GM19468 (cell line): ENCODE results near the gene KCNJ15.
"Not testable (repeated sequence)": the region's sequence is repeated elsewhere in the genome, so short reads cannot be mapped to it uniquely, and the experiment has no call there.

ENCODE experiments used
- ATAC-seq: cut with Tn5 transposase; IDR thresholded peaks from one replicate; pipeline ENCODE4 v1.9.1; 2021; ENCODE audit warnings: mild to moderate bottlenecking, moderate library complexity, moderate number of reproducible peaks; ENCODE audit not compliant: unreplicated experiment; ENCODE audit errors: extremely low read depth

Gene KCNJ15

DNA sequence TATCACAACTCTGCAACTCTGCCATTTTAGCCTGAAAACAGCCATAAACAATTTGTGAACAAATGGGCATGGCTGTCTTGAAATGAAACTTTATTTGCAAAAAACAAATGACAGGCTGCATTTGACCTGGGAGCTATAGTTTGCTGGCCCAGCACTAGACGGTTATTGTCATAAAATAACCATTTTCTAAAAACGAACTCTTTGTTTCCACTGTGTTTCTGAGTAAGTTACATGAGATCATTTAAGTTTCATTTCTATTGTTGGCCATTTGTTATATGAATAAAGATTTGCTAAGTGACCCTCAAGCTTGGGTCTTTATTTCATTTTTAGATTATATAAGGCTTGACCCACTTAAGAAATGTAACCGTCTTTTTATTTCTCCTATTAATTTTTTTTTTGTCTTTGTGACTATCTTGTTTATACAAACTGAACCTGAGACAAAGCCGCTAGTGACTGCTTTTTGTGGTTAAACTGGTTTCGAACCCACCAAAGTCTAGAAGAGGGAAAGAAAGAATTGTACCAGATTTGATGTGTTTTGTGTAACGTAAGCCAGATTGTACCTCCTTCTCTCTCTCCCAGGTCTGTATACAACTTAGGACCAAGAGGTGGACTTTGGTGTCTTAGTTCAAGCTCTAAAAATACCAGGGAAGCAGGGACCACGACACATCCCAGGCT, 12.9 kb upstream of the KCNJ15 start:
- ATAC-seq: no peak

DNA sequence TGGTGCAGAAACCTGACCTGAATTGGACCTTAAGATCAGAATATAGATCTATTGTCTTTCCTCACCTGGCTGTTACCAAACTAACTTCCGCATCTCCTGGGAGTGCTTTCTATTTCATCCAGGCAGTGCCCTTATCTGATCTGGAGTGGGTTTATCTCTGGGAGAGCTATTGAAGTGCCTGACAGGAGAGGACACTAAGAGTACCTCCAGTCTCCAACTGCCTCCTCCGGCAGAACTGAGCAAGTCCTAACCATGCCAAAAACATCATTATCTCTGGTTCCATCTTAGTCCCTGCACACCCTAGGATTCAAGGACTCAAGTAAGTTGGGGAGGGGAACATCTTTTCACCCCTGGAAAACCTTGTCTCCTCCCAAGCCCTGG, 12.4 kb upstream of the KCNJ15 start:
- ATAC-seq: no peak

DNA sequence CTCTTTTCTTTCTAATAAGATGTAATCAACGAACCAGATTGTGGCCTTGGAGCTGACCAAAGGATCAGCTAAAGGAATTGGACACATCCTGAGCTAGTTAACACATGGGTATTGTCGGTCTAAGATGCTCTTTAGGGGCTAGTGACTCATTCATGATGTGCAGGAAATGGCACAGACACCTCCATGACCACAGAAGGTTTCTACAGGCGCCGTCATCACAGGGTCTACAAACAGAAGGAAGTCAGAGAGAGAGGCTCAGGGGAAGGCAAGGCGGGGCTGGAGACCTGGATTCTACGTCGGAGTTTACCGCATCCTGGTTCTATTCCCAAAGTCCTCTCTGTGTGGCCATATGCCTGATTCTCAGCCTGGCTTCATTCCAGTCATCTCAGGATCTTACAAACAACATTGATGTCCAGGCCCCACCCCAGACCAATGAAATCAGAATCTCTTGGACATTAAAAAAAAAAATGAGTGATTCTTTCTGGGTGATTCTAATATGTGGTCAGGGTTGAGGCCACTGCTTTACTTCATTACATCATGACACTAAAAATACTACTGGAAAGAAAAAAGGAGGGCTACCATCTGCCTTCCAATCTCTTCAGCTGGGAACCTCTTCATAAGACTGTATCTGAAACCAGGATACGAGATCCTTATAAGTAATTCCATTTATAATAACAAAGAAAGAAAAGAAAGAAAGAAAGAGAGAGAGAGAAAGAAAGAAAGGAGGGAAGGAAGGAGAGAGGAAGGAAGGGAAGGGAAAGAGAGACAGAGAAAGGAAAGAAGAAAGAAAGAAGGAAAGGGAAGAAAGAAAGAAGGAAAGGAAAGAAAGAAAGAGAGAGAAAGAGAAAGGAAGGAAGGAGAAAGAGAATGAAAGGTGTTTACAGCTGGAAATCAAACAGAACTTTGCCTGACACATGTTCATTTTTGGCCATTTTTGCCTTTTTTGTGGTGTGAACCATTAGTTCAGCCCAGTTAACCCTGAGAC, 11.6 kb upstream of the KCNJ15 start:
- no peak for ATAC-seq

- no peak for ATAC-seq
These were observed 10.3 kb upstream of the KCNJ15 start for GRCh38 chr21:38246511-38246910.

DNA sequence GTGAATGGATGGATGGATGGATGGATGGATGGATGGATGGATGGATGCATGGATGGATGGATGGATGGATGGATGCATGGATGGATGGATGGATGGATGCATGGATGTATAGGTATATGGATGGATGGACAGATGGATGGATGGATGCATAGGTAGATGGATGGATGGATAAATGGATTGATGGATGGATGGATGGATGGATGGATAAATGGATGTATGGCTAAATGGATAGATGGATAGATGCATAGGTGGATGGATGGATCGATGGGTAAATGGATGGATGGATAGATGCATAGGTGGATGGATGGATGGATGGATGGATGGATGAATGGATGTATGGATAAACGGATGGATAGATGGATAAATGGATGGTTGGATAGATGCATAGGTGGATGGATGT, 9.7 kb upstream of the KCNJ15 start:
- not testable (repeated sequence) for ATAC-seq

DNA sequence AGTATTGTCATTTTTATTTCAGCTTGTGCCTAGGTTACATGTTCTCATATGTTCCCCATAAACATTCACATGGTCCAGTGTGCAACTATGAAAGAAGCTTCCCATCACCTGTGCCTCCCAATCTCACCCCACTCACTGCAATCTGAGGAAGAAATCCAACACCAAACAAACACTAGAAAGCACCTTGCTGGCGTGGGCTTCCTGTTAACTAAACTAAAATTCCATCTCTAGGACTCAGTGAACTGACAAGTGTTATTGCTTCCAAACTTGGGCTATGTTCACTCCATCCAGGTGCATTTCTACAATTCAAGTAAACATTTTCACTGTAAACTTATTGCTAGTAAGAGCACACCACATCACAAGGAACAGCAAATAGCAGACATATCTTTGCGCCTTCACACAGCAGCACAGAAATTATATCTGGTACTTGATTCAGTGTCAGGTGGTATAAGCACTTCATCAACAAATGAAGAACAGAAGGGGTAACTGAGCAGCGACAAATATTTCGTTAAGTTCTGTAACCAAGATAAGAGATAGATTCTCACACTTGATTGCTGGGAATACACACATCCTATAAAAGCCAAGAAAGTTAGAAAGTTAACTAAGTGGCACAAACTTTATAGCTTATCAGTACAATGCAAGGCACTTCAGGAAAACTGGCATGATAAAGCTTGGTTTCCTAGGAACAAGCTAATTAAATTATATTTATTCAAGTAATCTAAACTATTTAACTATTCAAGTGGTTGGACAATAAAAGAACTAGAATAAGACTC, 8.9 kb upstream of the KCNJ15 start:
- no peak for ATAC-seq

- no peak for ATAC-seq
These were observed 7.5 kb upstream of the KCNJ15 start for GRCh38 chr21:38249256-38249655.

DNA sequence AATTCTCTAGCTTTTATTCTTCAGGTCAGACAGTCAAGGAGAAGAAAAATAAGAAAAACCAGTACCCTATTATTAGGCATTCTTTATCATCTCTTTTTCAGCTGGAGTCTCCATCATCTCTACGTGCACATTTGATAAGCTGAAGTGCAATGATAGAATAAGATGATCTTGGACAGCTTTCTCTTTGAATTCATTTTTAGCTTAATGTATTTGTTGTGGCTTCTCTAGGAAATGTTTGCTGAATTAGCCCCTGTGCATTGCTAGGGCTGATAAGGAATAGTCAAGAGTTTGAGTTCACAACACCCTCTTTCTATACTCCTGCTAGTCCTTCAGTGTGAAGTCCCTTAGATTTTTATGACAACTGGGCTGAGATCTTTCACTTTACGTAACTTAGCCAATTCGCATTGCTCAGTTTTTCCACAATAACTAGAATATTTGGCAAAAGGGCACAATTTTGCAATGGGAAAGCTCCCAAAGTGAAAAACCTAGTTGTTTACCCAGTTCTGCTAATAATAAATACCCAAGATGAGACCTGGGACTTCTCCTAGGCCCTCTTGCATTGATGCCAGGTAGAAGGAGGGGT, 7.0 kb upstream of the KCNJ15 start:
- no peak for ATAC-seq

DNA sequence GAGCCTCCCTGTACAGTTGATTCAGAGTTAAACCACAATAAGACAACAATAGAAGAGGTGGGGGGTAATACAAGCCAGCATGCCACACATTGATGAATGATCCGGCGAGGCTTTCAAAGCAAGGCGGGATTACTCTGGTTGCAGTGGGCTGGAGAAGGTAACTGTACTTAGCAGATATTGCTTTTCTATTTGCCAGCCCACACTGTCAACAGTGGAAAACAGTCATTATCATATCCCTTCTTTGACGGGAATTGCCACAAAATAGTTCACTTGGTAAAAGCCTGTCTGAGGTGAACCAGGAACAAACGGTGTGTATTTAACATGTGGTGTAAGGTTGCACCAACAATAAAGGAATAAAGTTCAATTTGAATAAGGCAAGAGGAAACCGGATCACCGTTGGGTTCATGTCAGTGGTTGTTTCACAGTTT, 5.8 kb upstream of the KCNJ15 start:
- ATAC-seq: no peak

- no peak for ATAC-seq
These were observed 1.8 kb upstream of the KCNJ15 start for GRCh38 chr21:38254970-38255369.

DNA sequence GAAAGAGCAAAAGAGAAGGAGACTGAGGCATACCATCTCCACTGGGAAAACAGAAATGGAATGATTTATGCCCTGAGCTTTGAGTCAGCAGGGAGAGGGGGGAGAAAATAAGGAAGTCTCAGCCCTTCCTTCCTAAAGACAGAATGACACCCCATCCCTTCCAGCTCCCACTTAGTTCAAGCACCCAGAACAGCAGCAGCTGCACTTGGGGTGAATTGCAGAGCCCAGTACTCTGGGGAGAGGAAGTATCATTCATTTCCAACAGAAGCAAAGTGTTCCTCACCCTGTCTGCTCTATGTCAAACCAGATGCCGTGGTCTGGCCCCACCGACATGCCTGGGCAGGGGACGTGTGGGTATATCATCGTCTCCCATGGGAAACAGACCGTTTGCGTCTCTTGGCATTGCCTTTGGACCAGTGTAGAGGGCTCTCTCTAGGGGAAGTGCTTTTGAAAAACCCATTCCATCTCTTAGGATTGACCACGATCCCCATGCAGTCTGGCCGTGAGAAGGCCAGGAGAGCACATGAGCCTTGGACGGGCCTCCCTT, 1.1 kb upstream of the KCNJ15 start:
- ATAC-seq: no peak

DNA sequence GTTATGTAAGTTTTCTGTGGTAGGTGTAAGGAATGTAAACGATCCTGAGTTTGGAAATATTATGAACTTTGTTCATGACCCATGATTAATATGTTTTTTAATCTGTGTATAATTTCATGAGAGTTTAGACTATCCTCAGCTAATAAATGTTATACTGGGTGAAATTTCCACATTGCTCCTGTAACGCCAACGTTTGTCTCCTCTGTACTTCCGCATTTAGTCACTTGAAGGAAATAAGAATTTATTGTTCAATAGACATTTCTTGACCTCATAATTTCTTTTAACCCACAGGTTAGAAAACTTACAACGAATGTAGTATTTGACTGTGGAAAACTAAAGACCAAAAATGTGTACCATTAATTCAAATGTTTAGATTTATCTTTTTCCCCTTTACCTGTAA, 876 bp downstream of the KCNJ15 start:
- ATAC-seq: no peak

DNA sequence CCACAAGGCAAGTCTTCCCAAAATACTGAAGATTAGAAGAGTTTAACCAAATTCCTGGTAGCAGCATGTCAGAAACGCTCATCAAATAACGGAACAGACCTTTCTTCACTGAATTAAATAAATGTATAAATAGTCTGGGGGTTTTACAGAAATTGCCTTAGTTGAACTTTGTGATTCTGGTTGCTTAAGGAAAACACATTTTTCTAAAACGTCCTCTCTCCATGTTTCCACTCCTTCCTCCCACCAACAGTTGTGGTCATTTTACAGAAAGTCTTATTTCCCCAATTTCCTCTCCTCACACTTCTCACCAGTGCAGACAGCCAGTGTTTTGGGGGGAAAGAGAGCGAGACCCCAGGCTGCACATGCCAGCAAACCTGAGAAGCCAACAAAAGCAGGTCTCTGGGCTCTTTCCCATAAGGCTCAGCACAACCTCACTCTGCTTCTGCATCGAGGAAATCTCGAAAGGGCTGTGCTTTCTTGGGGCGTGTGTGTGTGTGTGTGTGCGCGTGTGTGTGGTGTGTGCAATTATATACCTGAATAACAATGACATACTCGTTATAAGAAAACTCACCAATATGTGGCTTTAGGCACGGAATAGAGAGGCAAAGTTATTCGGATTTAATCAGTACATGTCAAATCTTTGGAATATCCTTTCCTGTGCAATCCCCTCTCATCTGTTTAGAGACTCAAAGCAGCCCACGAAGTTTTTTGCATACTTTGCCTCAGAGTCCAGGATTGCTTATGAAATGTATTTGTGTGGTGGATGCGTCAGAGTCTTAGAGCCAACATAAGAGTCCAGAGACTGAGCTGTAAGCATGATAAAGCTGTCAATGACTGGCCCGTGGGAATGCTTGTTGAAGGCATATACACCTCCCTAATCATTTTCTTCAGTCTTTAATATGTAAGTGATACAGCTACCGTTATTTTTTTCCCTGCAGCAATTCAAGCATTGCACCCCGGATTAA, 2.0 kb downstream of the KCNJ15 start:
- ATAC-seq: no peak

GRCh38 chr21:38259665-38260064, 2.9 kb downstream of the KCNJ15 start:
- no peak for ATAC-seq

DNA sequence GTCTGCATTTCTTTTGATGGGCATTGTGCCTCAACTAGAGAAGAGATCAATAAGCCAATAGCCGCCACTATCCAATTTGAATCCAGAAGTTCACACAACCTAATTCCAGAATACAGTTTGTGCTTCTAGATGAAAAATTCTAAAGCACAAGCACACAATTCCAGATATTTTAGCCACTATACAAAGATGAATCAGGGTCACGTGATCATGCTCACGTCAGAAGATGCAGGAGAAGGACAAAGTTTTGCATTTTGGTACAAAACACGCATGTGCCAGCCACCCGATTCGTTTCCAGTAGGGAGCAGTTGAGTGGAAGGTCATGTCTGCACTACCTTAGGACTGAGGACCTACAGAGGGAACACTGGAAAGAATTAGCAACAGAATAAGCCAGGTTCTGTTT, 3.6 kb downstream of the KCNJ15 start:
- ATAC-seq: no peak

GRCh38 chr21:38261851-38262250, 5.1 kb downstream of the KCNJ15 start:
- ATAC-seq: no peak

DNA sequence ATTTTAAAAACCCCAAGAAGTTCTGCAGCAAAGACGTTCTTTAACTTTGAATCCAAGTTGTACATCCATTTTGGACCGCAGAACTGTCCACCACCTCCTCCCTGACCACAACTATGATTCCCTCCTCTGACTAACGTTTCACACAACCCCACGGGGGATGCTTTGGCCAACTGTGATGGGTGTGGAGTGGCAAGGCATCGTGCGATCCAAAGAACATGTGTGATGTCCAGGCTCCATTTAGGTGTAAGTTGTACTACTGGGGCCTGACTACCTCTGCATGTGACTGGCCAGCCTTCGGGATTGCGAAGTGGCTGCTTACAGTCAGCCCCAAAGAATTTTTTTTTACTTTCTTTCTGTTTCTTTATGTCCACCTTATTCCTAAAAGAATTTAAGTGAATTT, 6.7 kb downstream of the KCNJ15 start:
- ATAC-seq: no peak

GRCh38 chr21:38264571-38264970, 7.8 kb downstream of the KCNJ15 start:
- ATAC-seq: no peak

DNA sequence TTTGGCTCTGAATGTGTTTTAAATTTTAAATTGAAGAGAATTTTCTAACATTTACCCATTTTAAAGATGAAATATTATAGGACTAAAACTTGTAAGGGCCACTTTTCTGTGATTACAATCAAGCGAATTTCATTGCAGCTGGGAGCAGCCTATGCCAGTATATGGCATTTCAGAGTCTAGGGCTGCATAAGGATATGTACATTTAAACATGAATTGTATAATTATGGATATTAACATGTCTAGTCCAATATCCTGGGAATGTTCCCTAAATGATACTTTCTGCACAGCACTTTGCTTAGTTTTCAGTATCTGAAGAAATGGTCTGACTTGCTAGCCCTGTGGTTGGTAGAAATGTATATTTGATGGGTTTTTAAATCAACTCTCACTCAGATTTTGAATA, 8.4 kb downstream of the KCNJ15 start:
- ATAC-seq: no peak
